ENCODE data around the gene AP3S2. TPM values are rescaled to one million over a fixed set of nuclear protein-coding genes. Genes with fewer than 3 reads are reported as not detected.

AP3S2 gene
- total and polyA plus RNA-seq, 2 experiments from 2014 or later: 9.4 to 93.3 TPM

GRCh38 chr15:89822611-89822950, 71.2 kb downstream of the AP3S2 start:
- H3K27me3 ChIP-seq (ENCODE audit: insufficient read depth): no peaks in the 10 kb centered on the region
- Mint-ChIP-seq H3K36me3 (ENCODE audit: low read depth) (no peaks in the 10 kb centered on the region), H3K27ac (no peak overlapping the region), H3K4me3 (no peak overlapping the region), H3K9me3 (no peaks in the 10 kb centered on the region; the same call in 2 of the 3 replicates), H3K4me1 (peaks cover 11% of the 10 kb centered on the region), H3K27me3 (ENCODE audit: insufficient read depth, low read depth, poor library complexity) (peaks cover 4% of the 10 kb centered on the region)
- no peaks in the 10 kb centered on the region for H3K4me1 ChIP-seq (ENCODE audit: insufficient read depth)
- no peak for TF ChIP-seq ZNF331 (CRISPR knock-in tag; IDR thresholded peaks at IDR 0.05; ENCODE audit: low read depth)
- no peak for TF ChIP-seq ZNF462 (CRISPR knock-in tag; IDR thresholded peaks at IDR 0.05)
- TF ChIP-seq EZH2phosphoT487 (IDR thresholded peaks at IDR 0.05; ENCODE audit: unreplicated experiment): no peak
- TF ChIP-seq ETS1 (IDR thresholded peaks at IDR 0.05): no peak
- no peak overlapping the region for H3K4me2 ChIP-seq
- H3K36me3 ChIP-seq (ENCODE audit: insufficient read depth): no peaks in the 10 kb centered on the region
- no peaks in the 10 kb centered on the region for H3K9me2 ChIP-seq (ENCODE audit: insufficient read depth)
- H3K79me2 ChIP-seq (replicated peaks; ENCODE audit: insufficient read depth): no peaks in the 10 kb centered on the region
- no peaks in the 10 kb centered on the region for H3F3A ChIP-seq (replicated peaks; ENCODE audit: low read depth)
- no peak overlapping the region for H2AFZ ChIP-seq
- H3K4me3 ChIP-seq: no peak overlapping the region
- no peaks in the 10 kb centered on the region for H4K20me1 ChIP-seq (replicated peaks; ENCODE audit: insufficient read depth)
- ATAC-seq (no peak), DNase-seq (ENCODE audit: low spot score) (no peak)
- H3K27ac ChIP-seq (ENCODE audit: low read depth): no peak overlapping the region

- Mint-ChIP-seq H3K27ac (no peak overlapping the region), H3K4me3 (no peak overlapping the region), H3K36me3 (ENCODE audit: low read depth) (no peaks in the 10 kb centered on the region), H3K27me3 (ENCODE audit: insufficient read depth, low read depth, poor library complexity) (peaks cover 4% of the 10 kb centered on the region), H3K4me1 (peaks cover 10% of the 10 kb centered on the region), H3K9me3 (no peaks in the 10 kb centered on the region; the same call in 2 of the 3 replicates)
- no peak overlapping the region for H3K27ac ChIP-seq (ENCODE audit: low read depth)
- H3K4me2 ChIP-seq: no peak overlapping the region
- ATAC-seq (no peak), DNase-seq (ENCODE audit: low spot score) (no peak)
- no peaks in the 10 kb centered on the region for H3F3A ChIP-seq (replicated peaks; ENCODE audit: low read depth)
- no peaks in the 10 kb centered on the region for H3K4me1 ChIP-seq (ENCODE audit: insufficient read depth)
- H3K27me3 ChIP-seq (ENCODE audit: insufficient read depth): no peaks in the 10 kb centered on the region
- no peaks in the 10 kb centered on the region for H4K20me1 ChIP-seq (replicated peaks; ENCODE audit: insufficient read depth)
- H3K79me2 ChIP-seq (replicated peaks; ENCODE audit: insufficient read depth): no peaks in the 10 kb centered on the region
- H2AFZ ChIP-seq: no peak overlapping the region
- H3K36me3 ChIP-seq (ENCODE audit: insufficient read depth): no peaks in the 10 kb centered on the region
- no peak overlapping the region for H3K4me3 ChIP-seq
- no peaks in the 10 kb centered on the region for H3K9me2 ChIP-seq (ENCODE audit: insufficient read depth)
- TF ChIP-seq ETS1 (IDR thresholded peaks at IDR 0.05) (no peak), STAT1 (IDR thresholded peaks at IDR 0.05; ENCODE audit: unreplicated experiment) (no peak), EZH2 (IDR thresholded peaks at IDR 0.05; ENCODE audit: low read depth, unreplicated experiment) (no peak), ZNF331 (CRISPR knock-in tag; IDR thresholded peaks at IDR 0.05; ENCODE audit: low read depth) (no peak), NANOG (IDR thresholded peaks at IDR 0.05; ENCODE audit: borderline replicate concordance) (no peak), ZNF114 (CRISPR knock-in tag; IDR thresholded peaks at IDR 0.05) (no peak), POLR2AphosphoS5 (IDR thresholded peaks at IDR 0.05; ENCODE audit: low read depth) (no peak)
Measured at GRCh38 chr15:89822026-89822425, 71.8 kb downstream of the AP3S2 start.

Measured in GM23338 (cell line).